ENCODE measurements around the gene MMD2. TPM values are rescaled to one million over a fixed set of nuclear protein-coding genes. Genes with fewer than 3 reads are reported as not detected.
"Not testable (repeated sequence)": the region's sequence is repeated elsewhere in the genome, so short reads cannot be mapped to it uniquely, and the experiment has no call there.

The MMD2 gene
- total RNA-seq, 1 donor from 2014 or later = not detected

DNA sequence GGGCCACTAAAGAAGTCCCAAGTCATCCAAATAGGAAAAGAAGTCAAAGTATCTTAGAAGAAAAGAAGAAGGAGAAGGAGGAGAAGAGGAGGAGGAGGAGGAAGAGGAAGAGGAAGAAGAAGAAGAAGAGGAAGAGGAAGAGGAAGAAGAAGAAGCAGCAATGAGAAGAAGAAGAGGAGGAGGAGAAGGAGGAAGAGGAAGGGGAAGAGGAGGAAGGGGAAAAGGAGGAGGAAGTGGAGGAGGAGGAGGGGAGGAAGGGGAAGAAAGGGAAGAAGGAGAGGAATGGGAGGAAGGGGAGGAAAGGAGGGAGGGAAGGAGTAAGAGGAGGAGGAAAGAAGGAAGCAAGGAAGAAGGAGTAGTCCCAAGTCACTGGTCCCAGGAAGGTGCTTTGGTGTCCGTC lies 53.8 kb downstream of the MMD2 start:
- Mint-ChIP-seq H3K36me3 (ENCODE audit: unreplicated experiment) (no peaks in the 10 kb centered on the region), H3K4me3 (ENCODE audit: unreplicated experiment) (no peak overlapping the region), H3K27ac (ENCODE audit: unreplicated experiment) (no peak overlapping the region), H3K9me3 (ENCODE audit: unreplicated experiment) (no peaks in the 10 kb centered on the region), H3K4me1 (ENCODE audit: unreplicated experiment) (no peaks in the 10 kb centered on the region), H3K27me3 (ENCODE audit: unreplicated experiment) (peaks cover 8% of the 10 kb centered on the region)
- TF ChIP-seq, protein P1, sequence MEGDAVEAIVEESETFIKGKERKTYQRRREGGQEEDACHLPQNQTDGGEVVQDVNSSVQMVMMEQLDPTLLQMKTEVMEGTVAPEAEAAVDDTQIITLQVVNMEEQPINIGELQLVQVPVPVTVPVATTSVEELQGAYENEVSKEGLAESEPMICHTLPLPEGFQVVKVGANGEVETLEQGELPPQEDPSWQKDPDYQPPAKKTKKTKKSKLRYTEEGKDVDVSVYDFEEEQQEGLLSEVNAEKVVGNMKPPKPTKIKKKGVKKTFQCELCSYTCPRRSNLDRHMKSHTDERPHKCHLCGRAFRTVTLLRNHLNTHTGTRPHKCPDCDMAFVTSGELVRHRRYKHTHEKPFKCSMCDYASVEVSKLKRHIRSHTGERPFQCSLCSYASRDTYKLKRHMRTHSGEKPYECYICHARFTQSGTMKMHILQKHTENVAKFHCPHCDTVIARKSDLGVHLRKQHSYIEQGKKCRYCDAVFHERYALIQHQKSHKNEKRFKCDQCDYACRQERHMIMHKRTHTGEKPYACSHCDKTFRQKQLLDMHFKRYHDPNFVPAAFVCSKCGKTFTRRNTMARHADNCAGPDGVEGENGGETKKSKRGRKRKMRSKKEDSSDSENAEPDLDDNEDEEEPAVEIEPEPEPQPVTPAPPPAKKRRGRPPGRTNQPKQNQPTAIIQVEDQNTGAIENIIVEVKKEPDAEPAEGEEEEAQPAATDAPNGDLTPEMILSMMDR (IDR thresholded peaks at IDR 0.05) = no peak
- DNase-seq (ENCODE audit: extremely low spot score, unreplicated experiment) = no peak

DNA sequence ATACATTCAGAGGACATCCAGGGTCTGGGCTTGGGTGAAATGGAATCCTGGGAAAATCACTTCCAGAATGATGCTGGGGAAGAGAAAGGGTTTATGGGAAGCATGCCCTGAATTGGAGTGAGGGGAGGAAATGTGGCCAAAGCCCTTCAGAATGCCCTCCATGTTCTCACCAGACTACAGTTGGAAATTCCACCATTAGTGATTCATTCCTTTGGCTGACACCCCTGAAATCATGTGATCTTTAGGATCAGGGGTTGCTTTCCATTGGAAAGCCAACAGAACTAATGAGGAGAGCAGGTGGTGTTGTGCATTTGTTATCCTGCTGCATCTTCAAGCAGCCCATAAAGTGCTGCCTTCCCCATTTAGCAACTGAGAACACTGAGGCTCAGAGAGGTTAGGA lies 54.6 kb downstream of the MMD2 start:
- TF ChIP-seq, protein P1 (IDR thresholded peaks at IDR 0.05) = no peak
- H3K9me3 Mint-ChIP-seq (ENCODE audit: unreplicated experiment) = no peaks in the 10 kb centered on the region
- H3K4me1 Mint-ChIP-seq (ENCODE audit: unreplicated experiment) = no peaks in the 10 kb centered on the region
- H3K27ac Mint-ChIP-seq (ENCODE audit: unreplicated experiment) = no peak overlapping the region
- H3K27me3 Mint-ChIP-seq (ENCODE audit: unreplicated experiment) = peaks cover 8% of the 10 kb centered on the region
- no peak for DNase-seq (ENCODE audit: extremely low spot score, unreplicated experiment)
- H3K4me3 Mint-ChIP-seq (ENCODE audit: unreplicated experiment) = no peak overlapping the region
- no peaks in the 10 kb centered on the region for H3K36me3 Mint-ChIP-seq (ENCODE audit: unreplicated experiment)

DNA sequence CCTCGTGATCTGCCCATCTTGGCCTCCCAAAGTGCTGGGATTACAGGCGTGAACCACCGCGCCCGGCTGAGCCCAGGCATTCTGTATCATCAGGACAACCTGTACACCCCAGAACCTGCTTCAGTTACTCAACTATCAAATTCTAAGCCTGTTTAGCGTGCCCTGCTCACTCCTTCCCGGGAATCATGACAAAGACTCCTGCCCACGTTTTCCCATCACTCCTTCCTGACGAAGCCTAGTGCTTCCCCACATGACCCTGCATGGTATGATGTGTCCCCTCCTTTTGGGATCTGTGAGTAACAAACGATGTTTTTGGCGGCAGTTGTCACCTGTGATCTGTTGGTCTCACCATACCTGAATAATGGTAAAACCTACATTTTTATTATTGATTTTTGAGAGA lies 63.2 kb downstream of the MMD2 start:
- Mint-ChIP-seq H3K4me3 (ENCODE audit: unreplicated experiment) (no peak overlapping the region), H3K27ac (ENCODE audit: unreplicated experiment) (no peak overlapping the region), H3K9me3 (ENCODE audit: unreplicated experiment) (no peaks in the 10 kb centered on the region), H3K4me1 (ENCODE audit: unreplicated experiment) (no peaks in the 10 kb centered on the region), H3K27me3 (ENCODE audit: unreplicated experiment) (peaks cover 5% of the 10 kb centered on the region), H3K36me3 (ENCODE audit: unreplicated experiment) (no peaks in the 10 kb centered on the region)
- no peak for DNase-seq (ENCODE audit: extremely low spot score, unreplicated experiment)
- TF ChIP-seq, protein P1 (IDR thresholded peaks at IDR 0.05) = no peak

DNA sequence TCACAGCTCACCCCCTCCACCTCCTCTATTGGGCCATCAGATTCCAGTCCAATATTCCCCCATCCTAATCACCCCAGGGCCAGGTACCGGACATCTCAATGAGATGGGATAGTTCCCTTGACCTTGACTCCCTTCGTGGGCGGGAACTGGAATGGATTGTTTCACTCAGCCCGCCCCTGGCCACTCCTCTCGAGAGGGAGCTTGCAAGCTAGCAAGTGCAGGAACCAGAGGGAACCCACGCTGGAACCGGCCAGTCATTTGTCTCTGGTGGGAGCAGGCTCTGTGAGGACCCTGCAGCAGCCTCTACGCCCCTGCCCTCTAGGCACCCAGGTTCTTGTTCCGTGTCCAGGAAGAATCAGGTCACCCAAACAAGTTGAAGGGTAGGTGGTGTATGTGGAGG lies 64.5 kb downstream of the MMD2 start:
- no peak overlapping the region for H3K27ac Mint-ChIP-seq (ENCODE audit: unreplicated experiment)
- peaks cover 9% of the 10 kb centered on the region for H3K27me3 Mint-ChIP-seq (ENCODE audit: unreplicated experiment)
- H3K4me1 Mint-ChIP-seq (ENCODE audit: unreplicated experiment) = no peaks in the 10 kb centered on the region
- H3K9me3 Mint-ChIP-seq (ENCODE audit: unreplicated experiment) = no peaks in the 10 kb centered on the region
- TF ChIP-seq, protein P1 (IDR thresholded peaks at IDR 0.05) = no peak
- no peak overlapping the region for H3K4me3 Mint-ChIP-seq (ENCODE audit: unreplicated experiment)
- no peak for DNase-seq (ENCODE audit: extremely low spot score, unreplicated experiment)
- no peaks in the 10 kb centered on the region for H3K36me3 Mint-ChIP-seq (ENCODE audit: unreplicated experiment)

DNA sequence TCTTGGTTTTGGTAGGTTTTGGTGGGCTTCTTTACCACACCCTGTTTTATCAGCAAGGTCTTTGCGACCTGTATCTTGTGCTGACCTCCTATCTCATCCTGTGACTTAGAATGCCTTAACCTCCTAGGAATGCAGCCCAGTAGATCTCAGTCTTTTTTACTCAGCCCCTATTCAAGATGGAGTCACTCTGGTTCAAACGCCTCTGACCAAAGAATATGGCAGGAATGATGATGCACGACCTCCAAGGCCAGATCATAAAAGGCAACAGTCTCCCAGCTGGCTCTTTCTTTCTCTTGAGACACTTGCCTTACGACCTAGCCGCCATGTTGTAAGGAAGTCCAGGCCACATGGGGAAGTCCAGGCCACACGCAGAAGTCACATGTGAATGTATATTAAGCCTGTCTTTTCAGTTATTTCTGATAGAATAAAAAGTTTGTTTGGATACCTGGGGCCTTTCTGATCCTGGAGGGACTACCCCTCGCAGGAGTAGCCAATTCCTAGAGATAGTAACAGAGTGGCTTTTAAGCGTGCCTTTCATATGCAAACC lies 65.0 kb downstream of the MMD2 start:
- no peaks in the 10 kb centered on the region for H3K4me1 Mint-ChIP-seq (ENCODE audit: unreplicated experiment)
- H3K36me3 Mint-ChIP-seq (ENCODE audit: unreplicated experiment) = no peaks in the 10 kb centered on the region
- TF ChIP-seq, protein P1 (IDR thresholded peaks at IDR 0.05) = no peak
- peaks cover 13% of the 10 kb centered on the region for H3K27me3 Mint-ChIP-seq (ENCODE audit: unreplicated experiment)
- H3K9me3 Mint-ChIP-seq (ENCODE audit: unreplicated experiment) = no peaks in the 10 kb centered on the region
- DNase-seq (ENCODE audit: extremely low spot score, unreplicated experiment) = no peak
- H3K27ac Mint-ChIP-seq (ENCODE audit: unreplicated experiment) = no peak overlapping the region
- no peak overlapping the region for H3K4me3 Mint-ChIP-seq (ENCODE audit: unreplicated experiment)

DNA sequence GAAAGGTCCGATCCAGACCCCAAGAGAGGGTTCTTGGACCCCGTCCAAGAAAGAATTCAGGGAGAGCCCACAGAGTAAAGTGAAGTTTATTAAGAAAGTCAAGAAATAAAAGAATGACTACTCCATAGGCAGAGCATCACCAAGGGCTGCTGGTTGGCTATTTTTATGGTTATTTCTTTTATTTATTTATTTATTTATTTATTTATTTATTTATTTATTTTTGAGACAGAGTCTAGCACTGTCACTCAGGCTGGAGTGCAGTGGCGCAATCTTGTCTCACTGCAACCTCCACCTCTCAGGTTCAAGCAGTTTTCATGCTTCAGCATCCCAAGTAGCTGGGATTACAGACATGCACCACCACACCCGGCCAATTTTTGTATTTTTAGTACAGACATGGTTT lies 65.8 kb downstream of the MMD2 start:
- not testable (repeated sequence) for H3K27ac Mint-ChIP-seq (ENCODE audit: unreplicated experiment); H3K36me3 Mint-ChIP-seq (ENCODE audit: unreplicated experiment); H3K4me1 Mint-ChIP-seq (ENCODE audit: unreplicated experiment); H3K9me3 Mint-ChIP-seq (ENCODE audit: unreplicated experiment); DNase-seq (ENCODE audit: extremely low spot score, unreplicated experiment)
- Mint-ChIP-seq H3K27me3 (ENCODE audit: unreplicated experiment) (peaks cover 13% of the 10 kb centered on the region), H3K4me3 (ENCODE audit: unreplicated experiment) (peak overlapping the region; percentile 29)

DNA sequence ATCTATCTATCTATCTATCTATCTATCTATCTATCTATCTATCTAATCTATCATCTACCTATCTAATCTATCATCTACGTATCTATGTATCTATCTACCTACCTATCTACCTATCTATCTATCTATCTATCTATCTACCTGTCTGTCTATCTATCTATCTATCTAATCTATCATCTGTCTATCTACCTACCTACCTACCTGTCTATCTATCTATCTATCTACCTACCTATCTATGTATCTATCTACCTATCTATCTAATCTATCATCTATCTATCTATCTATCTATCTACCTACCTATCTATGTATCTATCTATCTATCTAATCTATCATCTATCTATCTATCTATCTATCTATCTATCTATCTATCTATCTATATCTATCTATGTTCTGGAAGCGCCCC lies 67.5 kb downstream of the MMD2 start:
- H3K4me3 Mint-ChIP-seq (ENCODE audit: unreplicated experiment); DNase-seq (ENCODE audit: extremely low spot score, unreplicated experiment); H3K9me3 Mint-ChIP-seq (ENCODE audit: unreplicated experiment); H3K27ac Mint-ChIP-seq (ENCODE audit: unreplicated experiment); H3K4me1 Mint-ChIP-seq (ENCODE audit: unreplicated experiment); H3K36me3 Mint-ChIP-seq (ENCODE audit: unreplicated experiment): not testable (repeated sequence)
- peaks cover 15% of the 10 kb centered on the region for H3K27me3 Mint-ChIP-seq (ENCODE audit: unreplicated experiment)
